Transverse colon (tissue), 4 donors: ENCODE data around the gene ABCA4. TPM values are rescaled to one million over a fixed set of nuclear protein-coding genes. Genes with fewer than 3 reads are reported as not detected.

Experiments used
- DNase-seq: peaks from one replicate; pipeline ENCODE4 v3.0.0-alpha.2; 2019
- H3K27ac ChIP-seq, 4 donors: fragments of 200-600 bp; sonication (generic); 2 replicates each; pipeline ENCODE4 v1.5.1; 2016 to 2018; ENCODE audit warnings: inconsistent platforms in 4 of 4
- H3K27me3 ChIP-seq: fragments of 200-600 bp; sonication (generic); 2 replicates; pipeline ENCODE4 v1.5.1; 2017; ENCODE audit warnings: inconsistent platforms
- H3K36me3 ChIP-seq, 4 donors: fragments of 200-600 bp; sonication (generic); 2 replicates each; pipeline ENCODE4 v1.5.1; 2017 to 2019; ENCODE audit warnings: inconsistent platforms in 4 of 4
- H3K4me1 ChIP-seq, 4 donors: fragments of 200-600 bp; sonication (generic); 2 replicates each; pipeline ENCODE4 v1.5.1; 2017 to 2020; ENCODE audit warnings: inconsistent platforms in 4 of 4
- H3K4me3 ChIP-seq, 4 donors: fragments of 200-600 bp; sonication (generic); 1 replicate in 1 of 4; 2 replicates in 3 of 4; pipeline versions ENCODE4 v1.5.1 to v1.6.1; 2017 to 2019; ENCODE audit warnings: inconsistent platforms in 4 of 4
- H3K9me3 ChIP-seq, 2 donors: fragments of 200-600 bp; sonication (generic); 2 replicates each; pipeline ENCODE4 v1.5.1; 2017 to 2019; ENCODE audit warnings: inconsistent platforms in 2 of 2
- EP300 ChIP-seq: sonication (generic); formaldehyde crosslinking; IDR thresholded peaks from one replicate; pipeline ENCODE4 v1.6.1; 2017; ENCODE audit warnings: antibody characterized with exemption, low read depth
- POLR2A ChIP-seq: fragments of 450-650 bp; IDR thresholded peaks from one replicate; pipeline ENCODE4 v1.6.1; 2016; ENCODE audit warnings: antibody characterized with exemption, mild to moderate bottlenecking, moderate library complexity
- POLR2AphosphoS5 ChIP-seq, 3 donors: sonication (generic); formaldehyde crosslinking; IDR thresholded peaks; one replicate each; pipeline ENCODE4 v1.6.1; 2016; ENCODE audit warnings: antibody characterized with exemption in 3 of 3
- WGBS, 2 donors: methylation state at CpG; one replicate each; pipeline ENCODE4 v1.1.5; 2018; ENCODE audit warnings: low coverage in 1 of 2; 5-methylcytosine and 5-hydroxymethylcytosine counted together
- in situ Hi-C, 4 donors: fragments of 200-750 bp; cut with MboI; loops; one replicate each; pipeline versions ENCODE4 v1.15.0 to v1.15.1; 2017; ENCODE audit warnings: low sequenced_read_pairs in 3 of 4, low pct_ligation_motif_present in 1 of 4, low pct_unique_long_range_greater_than_20kb in 1 of 4
- intact Hi-C: fragments of 100-400 bp; cut with DNase I; formaldehyde crosslinking; loops from one replicate; pipeline ENCODE4 v1.15.1; 2023; ENCODE audit warnings: low total_unique reads
- total RNA-seq, 4 donors: library from RNA; depleted of rRNA; stranded (reverse); fragments of >200 nt; gene quantifications; one replicate each; pipeline ENCODE4 v1.1.0, GENCODE V29; 2016
- TF ChIP-seq, protein P1 (sequence below), 5 experiments: fragments of 200-600 bp in 3 of 5; fragments of 450-650 bp in 2 of 5; sonication (generic) in 3 of 5; IDR thresholded peaks; 1 replicate in 2 of 5; 2 replicates in 3 of 5; pipeline ENCODE4 v1.5.1; 2016 to 2017; ENCODE audit warnings: antibody characterized with exemption in 5 of 5, inconsistent platforms in 3 of 5, mild to moderate bottlenecking in 2 of 5, moderate library complexity in 1 of 5

Gene ABCA4
- total RNA-seq, 4 donors from 2014 or later = 0.16 to 0.55 TPM; not detected in 2

DNA sequence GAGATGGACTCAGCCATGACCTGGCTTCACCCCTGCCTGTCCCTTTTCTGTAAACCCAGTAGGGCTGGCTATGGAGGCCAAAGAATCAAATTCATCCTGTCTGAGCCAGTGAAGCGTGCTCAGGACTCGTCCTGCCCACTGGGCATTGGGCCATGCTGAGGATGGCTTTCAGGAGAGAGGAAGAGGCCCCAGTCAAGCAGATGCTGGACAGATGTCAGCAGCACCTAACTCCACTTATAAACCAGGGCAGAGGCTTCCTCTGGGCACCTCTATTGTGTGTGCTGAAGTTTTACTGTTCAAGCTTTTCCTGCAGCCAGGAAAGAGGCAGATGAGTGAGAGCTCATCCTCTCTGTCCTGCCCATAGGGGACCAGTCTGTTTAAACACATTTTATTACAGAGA, 114.3 kb downstream of the ABCA4 start:
- intact Hi-C loops = no loop called here
- H3K36me3 ChIP-seq = no peaks in the 10 kb centered on the region
- no peak overlapping the region for H3K4me3 ChIP-seq
- in situ Hi-C loops = no loop called here
- H3K4me1 ChIP-seq = no peaks in the 10 kb centered on the region
- H3K27me3 ChIP-seq = no peaks in the 10 kb centered on the region
- no peak for TF ChIP-seq POLR2A
- TF ChIP-seq EP300 = no peak
- no peak for TF ChIP-seq POLR2AphosphoS5 (IDR thresholded peaks at IDR 0.05)
- TF ChIP-seq, protein P1, sequence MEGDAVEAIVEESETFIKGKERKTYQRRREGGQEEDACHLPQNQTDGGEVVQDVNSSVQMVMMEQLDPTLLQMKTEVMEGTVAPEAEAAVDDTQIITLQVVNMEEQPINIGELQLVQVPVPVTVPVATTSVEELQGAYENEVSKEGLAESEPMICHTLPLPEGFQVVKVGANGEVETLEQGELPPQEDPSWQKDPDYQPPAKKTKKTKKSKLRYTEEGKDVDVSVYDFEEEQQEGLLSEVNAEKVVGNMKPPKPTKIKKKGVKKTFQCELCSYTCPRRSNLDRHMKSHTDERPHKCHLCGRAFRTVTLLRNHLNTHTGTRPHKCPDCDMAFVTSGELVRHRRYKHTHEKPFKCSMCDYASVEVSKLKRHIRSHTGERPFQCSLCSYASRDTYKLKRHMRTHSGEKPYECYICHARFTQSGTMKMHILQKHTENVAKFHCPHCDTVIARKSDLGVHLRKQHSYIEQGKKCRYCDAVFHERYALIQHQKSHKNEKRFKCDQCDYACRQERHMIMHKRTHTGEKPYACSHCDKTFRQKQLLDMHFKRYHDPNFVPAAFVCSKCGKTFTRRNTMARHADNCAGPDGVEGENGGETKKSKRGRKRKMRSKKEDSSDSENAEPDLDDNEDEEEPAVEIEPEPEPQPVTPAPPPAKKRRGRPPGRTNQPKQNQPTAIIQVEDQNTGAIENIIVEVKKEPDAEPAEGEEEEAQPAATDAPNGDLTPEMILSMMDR (IDR thresholded peaks at IDR 0.05) = no peak
- DNase-seq = no peak
- WGBS, 2 donors = 78% methylated on average over 2 of the region's 2 CpGs; no CpG with 5 or more reads in 1 of the 2 donors
- H3K9me3 ChIP-seq = no peaks in the 10 kb centered on the region
- no peak overlapping the region for H3K27ac ChIP-seq

DNA sequence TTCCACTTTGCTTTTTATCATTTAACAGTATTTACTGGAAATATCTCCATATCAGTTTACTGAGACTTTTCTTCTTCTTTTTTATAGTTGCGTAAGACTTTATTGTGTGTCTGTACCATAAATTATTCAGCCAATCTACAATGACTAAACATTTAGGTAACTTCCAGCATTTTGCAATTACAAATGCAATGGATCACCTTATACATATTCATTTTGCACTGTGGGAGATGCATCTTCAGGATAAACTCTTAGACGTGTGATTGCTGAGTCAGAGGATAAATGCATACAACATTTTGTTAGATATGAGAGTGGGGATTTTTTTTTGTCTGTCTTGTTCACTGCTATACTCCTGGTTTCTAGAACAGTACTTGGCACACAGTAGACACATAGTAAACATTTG, 116.0 kb downstream of the ABCA4 start:
- Histone ChIP-seq H3K27me3 (no peaks in the 10 kb centered on the region), H3K36me3 (no peaks in the 10 kb centered on the region), H3K4me3 (no peak overlapping the region), H3K9me3 (no peaks in the 10 kb centered on the region), H3K27ac (no peak overlapping the region), H3K4me1 (no peaks in the 10 kb centered on the region)
- no peak for DNase-seq
- WGBS, 2 donors = 53 to 67% methylated on average over 2 of the region's 2 CpGs
- intact Hi-C loops = no loop called here
- TF ChIP-seq POLR2AphosphoS5 (IDR thresholded peaks at IDR 0.05) (no peak), POLR2A (no peak), EP300 (no peak)
- TF ChIP-seq, protein P1 (IDR thresholded peaks at IDR 0.05) = no peak
- in situ Hi-C loops = no loop called here

DNA sequence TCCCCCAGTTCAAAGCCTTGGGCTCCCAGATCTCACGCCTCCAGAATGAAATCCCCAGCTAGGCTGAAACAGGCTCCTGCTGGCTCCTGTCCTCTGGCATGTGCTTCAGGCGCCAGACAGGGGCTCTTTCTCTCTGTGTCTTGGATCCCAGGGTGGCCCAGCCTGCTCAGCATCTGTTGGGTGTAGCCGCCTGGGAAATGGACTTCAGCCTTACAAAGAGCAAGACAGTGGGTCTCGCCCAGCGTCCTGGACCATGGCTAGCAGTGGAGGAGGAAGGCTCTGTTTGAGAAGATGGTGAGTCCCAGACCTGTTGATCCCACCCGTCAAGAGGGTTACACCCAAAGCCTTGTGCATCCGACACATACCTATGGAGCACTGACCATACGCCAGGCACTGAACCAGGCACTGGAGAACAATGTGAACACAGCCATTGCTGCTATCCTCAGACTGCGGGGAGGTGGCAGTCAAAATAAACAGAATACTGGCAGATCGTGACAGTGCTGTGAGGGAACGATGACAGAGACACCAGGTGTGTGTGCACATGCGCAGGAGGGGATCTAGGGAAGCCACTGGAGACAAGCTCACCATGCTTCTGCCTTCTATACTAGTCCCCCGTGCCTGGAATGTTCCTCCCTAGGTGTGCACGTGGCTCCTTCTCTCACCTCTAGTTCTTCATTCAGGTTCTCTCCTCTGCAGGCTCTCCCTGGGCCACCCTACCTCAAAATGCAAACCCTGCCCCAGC, 118.7 kb downstream of the ABCA4 start:
- 73 to 92% methylated on average over 2 to 14 of the region's 14 CpGs for WGBS, 2 donors
- Histone ChIP-seq H3K27ac (no peak overlapping the region), H3K27me3 (no peaks in the 10 kb centered on the region), H3K9me3 (no peaks in the 10 kb centered on the region), H3K4me3 (no peak overlapping the region), H3K4me1 (no peaks in the 10 kb centered on the region), H3K36me3 (no peaks in the 10 kb centered on the region)
- intact Hi-C loops (no loop called here), in situ Hi-C loops (no loop called here)
- TF ChIP-seq, protein P1 (IDR thresholded peaks at IDR 0.05) = no peak
- TF ChIP-seq EP300 (no peak), POLR2A (no peak), POLR2AphosphoS5 (IDR thresholded peaks at IDR 0.05) (no peak)
- DNase-seq = no peak

DNA sequence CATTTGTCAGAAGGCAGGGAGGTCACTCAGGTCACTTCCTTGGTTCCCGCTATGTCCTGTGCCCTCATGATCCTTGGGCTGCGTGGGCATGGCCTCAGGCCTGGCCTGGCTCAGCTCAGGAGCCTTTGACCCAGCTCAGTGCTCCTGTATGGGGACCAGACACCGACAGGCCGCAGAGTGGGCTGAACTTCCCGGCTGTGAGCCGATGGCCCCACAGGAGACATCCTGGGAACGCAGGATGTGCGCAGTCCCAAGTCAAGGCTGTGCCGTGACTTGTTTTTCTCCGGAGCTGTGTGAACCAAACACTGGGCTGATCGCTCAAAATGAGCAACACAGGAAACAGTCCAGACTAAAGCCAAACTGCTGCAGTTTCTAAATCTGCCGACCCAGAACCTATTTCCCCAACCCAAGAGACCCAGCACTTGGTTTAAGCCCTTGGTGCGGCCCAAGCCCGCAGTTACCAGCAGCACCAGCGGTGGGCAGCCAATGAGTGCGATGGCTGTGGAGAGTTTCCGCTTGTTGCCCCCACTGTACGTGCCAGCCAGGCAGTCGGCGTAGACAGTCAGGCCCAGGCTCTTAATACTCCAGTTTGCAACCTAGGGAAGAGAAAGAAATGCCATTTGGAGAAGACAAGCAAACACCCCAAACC, 119.4 kb downstream of the ABCA4 start:
- WGBS, 2 donors = 96% methylated on average over 19 of the region's 20 CpGs; no CpG with 5 or more reads in 1 of the 2 donors
- no peak for DNase-seq
- in situ Hi-C loops = no loop called here
- H3K9me3 ChIP-seq = no peaks in the 10 kb centered on the region
- no peak overlapping the region for H3K4me3 ChIP-seq
- H3K36me3 ChIP-seq = no peaks in the 10 kb centered on the region
- no peak overlapping the region for H3K27ac ChIP-seq
- TF ChIP-seq EP300 (no peak), POLR2A (no peak), POLR2AphosphoS5 (IDR thresholded peaks at IDR 0.05) (no peak)
- TF ChIP-seq, protein P1 (IDR thresholded peaks at IDR 0.05) = no peak
- no peaks in the 10 kb centered on the region for H3K27me3 ChIP-seq
- intact Hi-C loops = no loop called here
- no peaks in the 10 kb centered on the region for H3K4me1 ChIP-seq
